ENCODE results near the gene RUVBL2. TPM values are rescaled to one million over a fixed set of nuclear protein-coding genes. Genes with fewer than 3 reads are reported as not detected.

RUVBL2 gene
- polyA plus RNA-seq, 1 donor from 2014 or later = 184 TPM

DNA sequence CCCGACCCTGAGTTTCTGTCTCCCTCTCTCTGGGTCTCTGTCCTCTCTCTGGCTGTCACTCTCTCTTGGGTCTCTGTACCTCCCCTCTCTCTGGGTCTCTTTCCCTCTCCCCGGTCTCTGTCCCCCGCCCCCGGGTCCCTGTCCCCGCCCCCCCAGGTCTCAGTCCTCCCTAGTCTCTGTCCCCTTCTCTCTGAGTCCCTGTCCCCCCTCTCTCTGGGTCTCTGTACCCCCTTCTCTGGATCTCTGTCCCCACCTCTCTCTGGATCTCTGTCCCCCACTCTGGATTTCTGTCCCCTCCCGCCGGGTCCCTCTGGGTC is 30.9 kb upstream of the RUVBL2 start:
- peaks cover 6% of the 10 kb centered on the region for H3K79me2 ChIP-seq (replicated peaks; ENCODE audit: insufficient read depth, low read length)
- no peak overlapping the region for H3K9ac ChIP-seq (ENCODE audit: low read length)
- no peaks in the 10 kb centered on the region for H3K9me2 ChIP-seq (ENCODE audit: insufficient read depth, low read length)
- H3K27ac ChIP-seq (ENCODE audit: low read length) = no peak overlapping the region
- H3K36me3 ChIP-seq (ENCODE audit: insufficient read depth, low read length) = no peaks in the 10 kb centered on the region
- H2AFZ ChIP-seq (ENCODE audit: low read depth, low read length) = no peak overlapping the region
- no peak for TF ChIP-seq POLR2AphosphoS5 (IDR thresholded peaks at IDR 0.05)
- TF ChIP-seq EP300 (conservative IDR thresholded peaks at IDR 0.05; ENCODE audit: poor library complexity, severe bottlenecking) = no peak
- TF ChIP-seq EZH2 (IDR thresholded peaks at IDR 0.05; ENCODE audit: borderline replicate concordance, insufficient read depth, low read length, poor library complexity, severe bottlenecking) = no peak
- TF ChIP-seq, protein P1, sequence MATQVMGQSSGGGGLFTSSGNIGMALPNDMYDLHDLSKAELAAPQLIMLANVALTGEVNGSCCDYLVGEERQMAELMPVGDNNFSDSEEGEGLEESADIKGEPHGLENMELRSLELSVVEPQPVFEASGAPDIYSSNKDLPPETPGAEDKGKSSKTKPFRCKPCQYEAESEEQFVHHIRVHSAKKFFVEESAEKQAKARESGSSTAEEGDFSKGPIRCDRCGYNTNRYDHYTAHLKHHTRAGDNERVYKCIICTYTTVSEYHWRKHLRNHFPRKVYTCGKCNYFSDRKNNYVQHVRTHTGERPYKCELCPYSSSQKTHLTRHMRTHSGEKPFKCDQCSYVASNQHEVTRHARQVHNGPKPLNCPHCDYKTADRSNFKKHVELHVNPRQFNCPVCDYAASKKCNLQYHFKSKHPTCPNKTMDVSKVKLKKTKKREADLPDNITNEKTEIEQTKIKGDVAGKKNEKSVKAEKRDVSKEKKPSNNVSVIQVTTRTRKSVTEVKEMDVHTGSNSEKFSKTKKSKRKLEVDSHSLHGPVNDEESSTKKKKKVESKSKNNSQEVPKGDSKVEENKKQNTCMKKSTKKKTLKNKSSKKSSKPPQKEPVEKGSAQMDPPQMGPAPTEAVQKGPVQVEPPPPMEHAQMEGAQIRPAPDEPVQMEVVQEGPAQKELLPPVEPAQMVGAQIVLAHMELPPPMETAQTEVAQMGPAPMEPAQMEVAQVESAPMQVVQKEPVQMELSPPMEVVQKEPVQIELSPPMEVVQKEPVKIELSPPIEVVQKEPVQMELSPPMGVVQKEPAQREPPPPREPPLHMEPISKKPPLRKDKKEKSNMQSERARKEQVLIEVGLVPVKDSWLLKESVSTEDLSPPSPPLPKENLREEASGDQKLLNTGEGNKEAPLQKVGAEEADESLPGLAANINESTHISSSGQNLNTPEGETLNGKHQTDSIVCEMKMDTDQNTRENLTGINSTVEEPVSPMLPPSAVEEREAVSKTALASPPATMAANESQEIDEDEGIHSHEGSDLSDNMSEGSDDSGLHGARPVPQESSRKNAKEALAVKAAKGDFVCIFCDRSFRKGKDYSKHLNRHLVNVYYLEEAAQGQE (IDR thresholded peaks at IDR 0.05; ENCODE audit: borderline replicate concordance) = no peak
- no peak for TF ChIP-seq SMC3 (conservative IDR thresholded peaks at IDR 0.05; ENCODE audit: poor library complexity)
- TF ChIP-seq, protein P2, sequence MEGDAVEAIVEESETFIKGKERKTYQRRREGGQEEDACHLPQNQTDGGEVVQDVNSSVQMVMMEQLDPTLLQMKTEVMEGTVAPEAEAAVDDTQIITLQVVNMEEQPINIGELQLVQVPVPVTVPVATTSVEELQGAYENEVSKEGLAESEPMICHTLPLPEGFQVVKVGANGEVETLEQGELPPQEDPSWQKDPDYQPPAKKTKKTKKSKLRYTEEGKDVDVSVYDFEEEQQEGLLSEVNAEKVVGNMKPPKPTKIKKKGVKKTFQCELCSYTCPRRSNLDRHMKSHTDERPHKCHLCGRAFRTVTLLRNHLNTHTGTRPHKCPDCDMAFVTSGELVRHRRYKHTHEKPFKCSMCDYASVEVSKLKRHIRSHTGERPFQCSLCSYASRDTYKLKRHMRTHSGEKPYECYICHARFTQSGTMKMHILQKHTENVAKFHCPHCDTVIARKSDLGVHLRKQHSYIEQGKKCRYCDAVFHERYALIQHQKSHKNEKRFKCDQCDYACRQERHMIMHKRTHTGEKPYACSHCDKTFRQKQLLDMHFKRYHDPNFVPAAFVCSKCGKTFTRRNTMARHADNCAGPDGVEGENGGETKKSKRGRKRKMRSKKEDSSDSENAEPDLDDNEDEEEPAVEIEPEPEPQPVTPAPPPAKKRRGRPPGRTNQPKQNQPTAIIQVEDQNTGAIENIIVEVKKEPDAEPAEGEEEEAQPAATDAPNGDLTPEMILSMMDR (IDR thresholded peaks at IDR 0.05; ENCODE audit: poor library complexity, severe bottlenecking) = no peak
- no peak for TF ChIP-seq RAD21 (conservative IDR thresholded peaks at IDR 0.05)
- no peak for TF ChIP-seq MXI1 (conservative IDR thresholded peaks at IDR 0.05; ENCODE audit: poor library complexity, severe bottlenecking)
- no peak for TF ChIP-seq TAF1 (IDR thresholded peaks at IDR 0.05; ENCODE audit: low read depth)
- no peaks in the 10 kb centered on the region for H3F3A ChIP-seq (ENCODE audit: insufficient read depth, low read length, poor library complexity, severe bottlenecking)
- H3K4me2 ChIP-seq (ENCODE audit: low read length) = no peak overlapping the region
- no peaks in the 10 kb centered on the region for H4K20me1 ChIP-seq (ENCODE audit: insufficient read depth)
- no peak overlapping the region for H3K4me3 ChIP-seq (ENCODE audit: low read length)
- no peaks in the 10 kb centered on the region for H3K27me3 ChIP-seq (ENCODE audit: insufficient read depth, low read depth, low read length)
- no peaks in the 10 kb centered on the region for H3K9me3 ChIP-seq (ENCODE audit: low read length)

DNA sequence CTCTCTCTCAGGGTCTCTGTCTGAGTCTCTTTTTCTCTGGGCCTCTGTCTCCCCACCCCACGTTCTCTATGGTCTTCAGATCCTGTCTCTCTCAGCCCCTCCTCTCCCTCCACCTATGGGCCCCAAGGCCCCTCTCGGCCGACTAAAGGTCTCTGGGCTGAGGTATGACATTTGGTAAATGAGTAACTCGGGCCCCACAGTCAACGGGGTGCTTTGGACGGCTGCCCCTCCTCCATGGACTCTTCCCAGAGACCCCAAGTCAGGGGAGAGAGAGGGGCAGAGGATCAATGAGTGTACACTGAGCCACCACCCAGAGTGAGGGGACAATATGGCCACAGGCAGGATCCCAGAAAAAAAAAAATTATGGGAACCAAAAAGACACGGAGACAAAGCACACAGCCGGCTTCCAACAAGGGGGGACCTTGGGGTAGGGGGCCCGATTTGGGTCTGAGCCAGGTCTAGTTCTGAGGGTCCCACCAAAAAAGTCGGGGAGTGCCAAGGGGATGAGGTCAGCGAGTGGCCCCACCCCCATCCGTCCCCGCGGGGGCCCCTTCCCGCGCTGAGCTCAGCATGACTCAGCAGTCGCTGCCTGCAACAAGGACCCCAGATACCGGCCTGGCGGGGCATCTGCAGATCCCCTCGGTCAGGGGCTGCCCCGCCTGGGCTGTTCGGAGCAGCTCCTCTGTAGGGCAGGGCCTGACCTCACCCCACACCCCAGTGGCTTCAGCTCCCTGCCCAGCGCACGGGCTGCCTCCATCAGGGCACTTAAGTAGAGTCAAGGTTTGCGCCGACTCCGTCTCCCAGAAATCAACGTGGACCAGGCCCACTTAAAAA is 30.1 kb upstream of the RUVBL2 start:
- no peaks in the 10 kb centered on the region for H3F3A ChIP-seq (ENCODE audit: insufficient read depth, low read length, poor library complexity, severe bottlenecking)
- H3K79me2 ChIP-seq (replicated peaks; ENCODE audit: insufficient read depth, low read length) = peaks cover 6% of the 10 kb centered on the region
- no peak overlapping the region for H2AFZ ChIP-seq (ENCODE audit: low read depth, low read length)
- H3K27me3 ChIP-seq (ENCODE audit: insufficient read depth, low read depth, low read length) = no peaks in the 10 kb centered on the region
- no peaks in the 10 kb centered on the region for H3K9me2 ChIP-seq (ENCODE audit: insufficient read depth, low read length)
- peak overlapping the region; percentile 80 for H3K4me3 ChIP-seq (ENCODE audit: low read length)
- H3K36me3 ChIP-seq (ENCODE audit: insufficient read depth, low read length) = no peaks in the 10 kb centered on the region
- TF ChIP-seq EP300 (conservative IDR thresholded peaks at IDR 0.05; ENCODE audit: poor library complexity, severe bottlenecking) (no peak), POLR2AphosphoS5 (IDR thresholded peaks at IDR 0.05) (no peak), TAF1 (IDR thresholded peaks at IDR 0.05; ENCODE audit: low read depth) (no peak), RAD21 (conservative IDR thresholded peaks at IDR 0.05) (no peak), EZH2 (IDR thresholded peaks at IDR 0.05; ENCODE audit: borderline replicate concordance, insufficient read depth, low read length, poor library complexity, severe bottlenecking) (no peak), MXI1 (conservative IDR thresholded peaks at IDR 0.05; ENCODE audit: poor library complexity, severe bottlenecking) (no peak), SMC3 (conservative IDR thresholded peaks at IDR 0.05; ENCODE audit: poor library complexity) (no peak)
- TF ChIP-seq, protein P1 (IDR thresholded peaks at IDR 0.05; ENCODE audit: borderline replicate concordance) = no peak
- TF ChIP-seq, protein P2 (IDR thresholded peaks at IDR 0.05; ENCODE audit: poor library complexity, severe bottlenecking) = no peak
- H3K9me3 ChIP-seq (ENCODE audit: low read length) = no peaks in the 10 kb centered on the region
- H3K27ac ChIP-seq (ENCODE audit: low read length) = no peak overlapping the region
- no peaks in the 10 kb centered on the region for H4K20me1 ChIP-seq (ENCODE audit: insufficient read depth)
- no peak overlapping the region for H3K4me2 ChIP-seq (ENCODE audit: low read length)
- H3K9ac ChIP-seq (ENCODE audit: low read length) = no peak overlapping the region

All from neural cell (in vitro differentiated cells).